ENCODE data around the gene RPL32.

RPL32 gene

GRCh38 chr3:12833222-12834161, 7.9 kb downstream of the RPL32 start:
- DNase-seq (ENCODE audit: low read depth in 1 of 2, low spot score in 1 of 2) = no peak

DNA sequence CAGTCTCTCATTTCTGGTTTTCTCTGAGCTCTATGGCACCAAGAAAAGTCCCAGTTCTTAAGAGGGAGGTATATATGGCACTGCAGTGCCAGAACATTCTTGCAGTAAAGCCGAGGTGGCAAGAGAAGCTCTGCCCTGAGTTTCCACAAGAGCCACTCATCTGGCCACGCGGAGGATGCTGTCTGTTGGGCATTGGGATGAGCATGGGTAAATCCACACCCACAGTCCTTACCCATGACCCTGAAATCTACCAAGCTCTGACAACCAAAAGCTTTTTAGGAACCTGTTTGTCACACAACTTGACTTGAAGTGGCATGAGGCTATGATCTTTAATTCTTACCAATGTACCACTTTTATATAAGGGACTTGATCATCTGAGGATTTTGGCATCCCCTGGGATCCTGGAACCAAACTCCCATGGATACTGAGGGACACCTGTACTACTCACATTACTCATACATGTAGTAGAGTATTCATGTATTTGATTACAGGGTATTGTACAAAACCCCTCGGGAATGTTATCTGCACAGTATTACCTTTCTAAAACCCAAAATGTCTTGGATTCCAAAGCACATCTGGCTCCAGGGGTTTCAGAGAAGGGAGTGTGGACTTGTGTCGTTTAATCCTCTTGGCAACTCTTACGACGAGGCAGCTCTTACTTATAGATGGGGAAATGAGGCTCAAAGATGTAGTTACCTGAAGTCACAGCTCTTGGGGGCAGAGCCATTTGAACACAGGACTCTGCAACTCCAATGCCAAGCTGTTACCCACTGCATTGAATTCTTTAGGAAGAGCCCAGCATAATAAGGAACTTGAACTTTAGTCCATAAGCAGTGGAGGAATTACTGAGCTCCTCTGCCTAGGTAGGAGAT, 8.8 kb downstream of the RPL32 start:
- DNase-seq (ENCODE audit: low read depth in 1 of 2, low spot score in 1 of 2) = no peak

- DNase-seq (ENCODE audit: low read depth in 1 of 2, low spot score in 1 of 2) = no peak
These were observed 10.0 kb downstream of the RPL32 start for GRCh38 chr3:12831301-12831866.

DNA sequence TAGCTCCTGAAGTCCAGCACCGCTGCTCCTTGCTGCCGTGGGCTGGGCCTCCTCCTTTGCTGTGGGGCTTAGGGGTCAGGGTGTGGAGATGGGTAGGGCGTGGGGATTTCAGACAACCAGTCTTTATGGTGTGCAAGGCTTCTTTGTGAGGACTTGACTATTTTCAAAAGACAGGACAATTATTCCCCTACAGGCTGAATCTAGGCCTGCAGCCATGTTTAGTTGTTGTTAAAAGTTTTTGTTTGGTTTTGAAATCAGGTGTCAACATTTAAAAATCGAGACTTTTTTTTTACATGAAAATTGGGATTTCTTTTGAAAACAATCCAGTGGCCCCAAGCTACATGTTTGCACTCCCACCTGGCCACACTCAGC, 10.6 kb downstream of the RPL32 start:
- DNase-seq (ENCODE audit: low read depth in 1 of 2, low spot score in 1 of 2) = no peak

- DNase-seq (ENCODE audit: low read depth in 1 of 2, low spot score in 1 of 2) = no peak
These were observed 11.2 kb downstream of the RPL32 start for GRCh38 chr3:12829886-12830784.

DNA sequence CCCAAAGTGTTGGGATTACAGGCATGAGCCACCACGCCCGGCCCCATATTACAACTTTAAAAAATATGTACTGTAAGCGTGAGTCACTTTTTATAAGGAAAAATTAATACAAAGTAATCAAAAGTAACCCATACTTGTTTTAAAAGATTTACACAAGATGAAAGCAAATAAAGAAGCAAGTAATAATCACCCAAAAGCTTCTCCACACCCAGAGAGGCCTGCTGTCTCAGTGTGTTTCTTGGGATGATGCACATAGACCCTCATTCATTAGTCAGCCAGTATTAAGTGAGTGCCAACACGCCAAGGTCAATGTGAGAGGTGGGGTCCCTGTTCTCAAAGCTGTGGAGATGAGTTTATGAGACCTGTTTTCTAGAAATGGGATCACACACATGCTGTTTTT, 12.0 kb downstream of the RPL32 start:
- no peak for DNase-seq (ENCODE audit: low read depth in 1 of 2, low spot score in 1 of 2)

GRCh38 chr3:12828751-12829150, 12.6 kb downstream of the RPL32 start:
- no peak for DNase-seq (ENCODE audit: low read depth in 1 of 2, low spot score in 1 of 2)

DNA sequence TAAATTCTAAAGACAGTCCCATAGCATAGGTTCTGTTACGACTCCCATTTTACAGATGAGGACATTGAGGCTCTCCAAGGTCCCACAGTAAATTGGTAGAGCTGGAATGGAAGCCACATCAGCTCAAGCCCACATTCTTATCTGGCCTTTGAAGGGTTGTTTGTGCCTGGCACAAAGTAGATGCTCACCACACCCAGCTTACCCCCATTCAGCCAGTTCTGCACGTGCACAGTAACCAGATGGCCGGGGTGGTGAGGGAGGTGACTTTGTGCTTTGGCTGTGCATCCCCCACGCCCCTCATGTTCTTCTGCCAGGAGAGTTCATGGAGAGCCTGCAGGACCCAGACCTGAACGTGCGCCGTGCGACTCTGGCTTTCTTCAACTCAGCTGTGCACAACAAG, 16.2 kb downstream of the RPL32 start:
- DNase-seq (ENCODE audit: low read depth in 1 of 2, low spot score in 1 of 2) = no peak

DNA sequence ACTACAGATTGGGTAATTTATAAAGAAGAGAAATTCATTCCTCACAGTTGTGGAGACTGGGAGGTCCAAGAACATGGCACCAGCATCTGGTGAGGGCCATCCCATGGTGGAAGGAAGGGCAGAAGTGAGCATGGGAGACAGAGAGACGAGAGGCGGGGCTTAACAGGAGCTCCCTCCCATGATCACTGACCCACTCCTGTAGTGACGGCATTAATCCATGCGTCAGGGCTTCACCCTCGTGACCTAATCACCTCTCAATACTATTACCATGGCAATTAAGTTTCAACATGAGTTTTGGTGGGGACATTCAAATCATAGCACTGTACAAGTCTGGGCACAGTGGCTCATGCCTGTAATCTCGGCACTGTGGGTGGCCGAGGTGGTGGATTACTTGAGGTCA, 17.1 kb downstream of the RPL32 start:
- no peak for DNase-seq (ENCODE audit: low read depth in 1 of 2, low spot score in 1 of 2)

DNA sequence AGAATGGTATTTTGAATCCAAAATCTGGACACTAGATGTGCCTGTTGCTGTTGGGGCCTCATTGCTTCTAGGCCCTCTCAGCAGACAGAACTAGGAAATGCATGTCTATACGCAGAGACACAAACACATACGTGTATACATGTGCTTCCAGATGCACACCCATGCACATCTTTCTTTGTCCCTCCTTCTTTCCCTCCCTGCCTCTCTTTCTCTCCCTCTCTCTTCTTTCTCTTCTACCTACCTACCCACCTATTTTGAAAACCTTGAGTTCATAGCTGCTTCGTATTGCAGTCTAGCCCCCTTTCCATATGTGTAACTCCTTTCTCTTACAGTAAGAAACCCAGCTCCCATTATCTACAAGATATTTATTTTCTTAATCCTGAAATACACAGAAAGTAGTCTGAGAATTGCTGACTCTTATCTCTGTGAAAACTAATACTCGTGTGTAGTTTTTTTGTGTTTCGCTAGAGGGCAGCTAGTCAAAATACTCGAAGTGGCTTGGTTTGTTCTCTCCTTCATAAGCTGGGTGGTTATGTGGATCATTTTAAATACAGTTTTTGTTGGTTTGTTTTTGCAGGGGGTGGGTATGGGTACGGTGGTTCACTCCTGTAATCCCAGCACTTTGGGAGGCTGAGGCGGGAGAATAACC, 18.5 kb downstream of the RPL32 start:
- no peak for DNase-seq (ENCODE audit: low read depth in 1 of 2, low spot score in 1 of 2)

- no peak for DNase-seq (ENCODE audit: low read depth in 1 of 2, low spot score in 1 of 2)
These were observed 22.6 kb downstream of the RPL32 start for GRCh38 chr3:12818773-12819172.

DNA sequence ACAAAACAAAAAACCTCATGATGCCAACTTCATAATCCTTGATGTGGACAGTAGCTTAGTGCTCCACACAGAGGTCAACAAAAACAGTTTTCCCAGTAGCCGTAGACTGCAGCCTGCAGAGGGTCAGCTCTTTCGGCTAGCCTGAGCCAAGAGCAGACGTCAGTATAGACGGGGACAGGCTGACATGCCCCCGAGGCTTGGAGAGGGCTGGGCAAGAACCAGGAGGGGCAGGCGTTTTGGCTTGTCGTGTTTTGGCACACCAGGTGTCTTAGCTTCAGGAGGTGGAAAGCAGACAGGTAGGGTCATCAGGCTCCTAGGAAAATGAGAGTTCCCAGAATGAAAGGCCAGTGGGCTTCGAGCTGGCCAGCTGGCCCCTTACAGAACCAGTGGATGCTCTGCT, 23.1 kb downstream of the RPL32 start:
- DNase-seq (ENCODE audit: low read depth in 1 of 2, low spot score in 1 of 2) = no peak

- no peak for DNase-seq (ENCODE audit: low read depth in 1 of 2, low spot score in 1 of 2)
These were observed 24.0 kb downstream of the RPL32 start for GRCh38 chr3:12817343-12817710.

GRCh38 chr3:12816521-12817342, 24.6 kb downstream of the RPL32 start:
- no peak for DNase-seq (ENCODE audit: low read depth in 1 of 2, low spot score in 1 of 2)

GRCh38 chr3:12815719-12816118, 25.6 kb downstream of the RPL32 start:
- no peak for DNase-seq (ENCODE audit: low read depth in 1 of 2, low spot score in 1 of 2)

DNA sequence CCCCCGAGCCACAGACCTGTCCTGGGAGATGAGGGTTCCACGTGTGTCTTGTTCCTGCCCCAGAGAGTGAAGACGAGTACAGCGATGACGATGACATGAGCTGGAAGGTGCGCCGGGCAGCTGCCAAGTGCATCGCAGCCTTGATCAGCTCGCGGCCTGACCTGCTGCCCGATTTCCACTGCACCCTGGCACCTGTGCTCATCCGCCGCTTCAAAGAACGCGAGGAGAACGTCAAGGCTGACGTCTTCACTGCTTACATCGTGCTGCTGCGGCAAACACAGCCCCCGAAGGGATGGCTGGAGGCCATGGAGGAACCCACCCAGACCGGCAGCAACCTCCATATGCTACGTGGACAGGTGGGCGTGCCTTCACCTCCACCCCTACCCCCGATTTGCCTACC, 26.3 kb downstream of the RPL32 start:
- DNase-seq (ENCODE audit: low read depth in 1 of 2, low spot score in 1 of 2) = no peak

DNA sequence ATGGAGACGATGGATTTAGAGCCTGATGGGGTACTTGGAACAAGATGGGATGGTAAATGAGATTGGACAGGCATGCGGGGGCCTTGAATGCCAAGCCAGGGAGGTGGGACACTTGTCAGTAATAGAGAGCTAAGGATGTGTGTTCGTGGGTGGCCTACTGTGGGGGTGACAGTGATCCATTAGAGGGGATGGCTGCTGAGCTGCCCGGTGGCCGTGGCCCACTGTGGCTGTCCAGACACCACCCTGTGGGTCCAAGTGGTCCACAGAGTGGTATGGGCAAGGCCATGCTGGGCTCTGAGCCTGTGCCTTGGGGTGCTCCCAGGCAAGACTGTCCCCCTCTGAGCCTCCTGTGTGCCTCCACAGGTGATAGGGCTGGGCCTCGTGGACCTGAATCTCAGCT, 27.4 kb downstream of the RPL32 start:
- DNase-seq (ENCODE audit: low read depth in 1 of 2, low spot score in 1 of 2) = no peak

DNA sequence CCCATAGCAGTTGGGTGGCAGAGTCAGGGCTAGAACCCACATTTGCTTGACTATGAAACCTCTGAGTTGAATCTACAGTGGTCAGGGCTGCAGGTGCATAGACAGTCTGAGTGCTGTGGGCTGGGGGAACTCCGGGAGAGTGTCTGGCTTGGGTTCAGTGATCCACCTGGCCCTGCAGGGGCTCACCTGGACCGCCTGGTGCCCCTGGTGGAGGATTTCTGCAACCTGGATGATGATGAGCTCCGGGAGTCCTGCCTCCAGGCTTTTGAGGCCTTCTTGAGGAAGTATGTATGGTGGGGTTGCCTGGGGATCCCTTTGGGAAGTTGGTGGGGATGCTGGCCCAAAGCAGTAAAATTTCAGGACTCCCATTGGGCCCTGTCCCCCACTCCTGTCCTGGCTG, 28.6 kb downstream of the RPL32 start:
- no peak for DNase-seq (ENCODE audit: low read depth in 1 of 2, low spot score in 1 of 2)

- no peak for DNase-seq (ENCODE audit: low read depth in 1 of 2, low spot score in 1 of 2)
These were observed 30.4 kb downstream of the RPL32 start for GRCh38 chr3:12810961-12811360.
